ENCODE data around the gene HYOU1.

- TF ChIP-seq POLR2A (IDR thresholded peaks at IDR 0.05; ENCODE audit: low read depth, low read length) (no peak), SPI1 (IDR thresholded peaks at IDR 0.05; ENCODE audit: low read depth, low read length) (no peak), TAF1 (IDR thresholded peaks at IDR 0.05; ENCODE audit: low read depth, low read length) (no peak), POLR2AphosphoS5 (IDR thresholded peaks at IDR 0.05; ENCODE audit: low read depth, low read length) (no peak), PAX5 (IDR thresholded peaks at IDR 0.05; ENCODE audit: insufficient read depth, low read length, severe bottlenecking) (no peak)
These were observed 28.0 kb downstream of the HYOU1 start for GRCh38 chr11:119029069-119029339.
